Natural killer cell (primary cell): ENCODE measurements around the gene ZSWIM1. TPM values are rescaled to one million over a fixed set of nuclear protein-coding genes. Genes with fewer than 3 reads are reported as not detected.
A peak's percentile ranks its signal among the peaks of the same experiment; 100 is the strongest.

Experiments
- ATAC-seq, 3 donors: fragments of 150-1000 bp in 2 of 3; fragments of 200-7000 bp in 1 of 3; cut with Tn5 transposase; 1 replicate in 1 of 3; 2 replicates in 2 of 3; pipeline ENCODE4 v1.10.0; 2021; ENCODE audit warnings: mild to moderate bottlenecking in 2 of 3, moderate library complexity in 2 of 3
- DNase-seq, 2 donors: peaks; one replicate each; pipeline versions ENCODE4 v3.0.0 to v3.0.0-alpha.2; 2013 to 2021; ENCODE audit warnings: mixed read lengths in 1 of 2
- H3K27ac ChIP-seq: one replicate; pipeline ENCODE4 v1.5.1; 2013; ENCODE audit warnings: mild to moderate bottlenecking, low read length
- H3K27me3 ChIP-seq: one replicate; pipeline ENCODE4 v1.6.1; 2013; ENCODE audit warnings: low read length; ENCODE audit not compliant: control insufficient read depth, insufficient read depth
- H3K36me3 ChIP-seq: one replicate; pipeline ENCODE4 v1.6.1; 2013; ENCODE audit warnings: low read length; ENCODE audit not compliant: control insufficient read depth, insufficient read depth
- H3K4me1 ChIP-seq: one replicate; pipeline ENCODE4 v1.6.1; 2013; ENCODE audit warnings: low read length; ENCODE audit not compliant: control insufficient read depth, insufficient read depth
- H3K4me3 ChIP-seq: one replicate; pipeline ENCODE4 v1.5.1; 2013; ENCODE audit warnings: low read length
- H3K9me3 ChIP-seq: one replicate; pipeline ENCODE4 v1.6.1; 2013; ENCODE audit warnings: low read length; ENCODE audit not compliant: control insufficient read depth, insufficient read depth
- H3K27ac Mint-ChIP-seq, 2 donors: one replicate each; pipeline ENCODE4 v1.8.0; 2022; ENCODE audit warnings: mild to moderate bottlenecking in 2 of 2, mixed read lengths in 2 of 2, moderate library complexity in 1 of 2
- H3K27me3 Mint-ChIP-seq, 2 donors: one replicate each; pipeline ENCODE4 v1.8.0; 2022; ENCODE audit warnings: low read depth in 2 of 2, mixed read lengths in 2 of 2
- H3K36me3 Mint-ChIP-seq: one replicate; pipeline ENCODE4 v1.8.0; 2022; ENCODE audit warnings: mixed read lengths
- H3K4me1 Mint-ChIP-seq, 2 donors: one replicate each; pipeline ENCODE4 v1.8.0; 2022; ENCODE audit warnings: mixed read lengths in 2 of 2
- H3K4me3 Mint-ChIP-seq: one replicate; pipeline ENCODE4 v1.8.0; 2022; ENCODE audit warnings: mild to moderate bottlenecking, moderate library complexity, mixed read lengths
- H3K9me3 Mint-ChIP-seq, 2 donors: one replicate each; pipeline ENCODE4 v1.8.0; 2022; ENCODE audit warnings: mixed read lengths in 2 of 2
- CTCF ChIP-seq: fragments of 200-600 bp; IDR thresholded peaks from one replicate; pipeline ENCODE4 v1.8.0; 2022; ENCODE audit warnings: antibody characterized with exemption
- WGBS: methylation state at CpG from one replicate; pipeline ENCODE4 v1.1.7; 2013; ENCODE audit warnings: missing lambda C conversion rate; ENCODE audit not compliant: insufficient coverage; 5-methylcytosine and 5-hydroxymethylcytosine counted together
- intact Hi-C: fragments of 100-400 bp; cut with micrococcal nuclease; formaldehyde crosslinking; loops from one replicate; pipeline ENCODE4 v1.14.2; 2022
- total RNA-seq, 4 donors: library from RNA; stranded (reverse); fragments of 120-200 nt in 1 of 4; gene quantifications; one replicate each; pipeline versions ENCODE4 v1.2.3 to v1.2.4, GENCODE V29; 2013 to 2022

ZSWIM1 gene
- total RNA-seq, 3 donors from 2014 or later (not counting 1 experiment from before 2014, with no cell fraction given), result 0.59 to 2.4 (median 0.89) TPM

GRCh38 chr20:45857114-45857881 lies 23.7 kb upstream of the ZSWIM1 start, which contains the start of the genes ACOT8 and ZSWIM3:
TSS of gene ACOT8 (minus strand) at chr20:45857392. CDS start at chr20:45857315, 77 bp downstream.
TSS of gene ZSWIM3 (plus strand) at chr20:45857614. CDS start at chr20:45857826, 212 bp downstream.
- peaks cover 14% of the 10 kb centered on the region for H3K36me3 ChIP-seq
- Mint-ChIP-seq H3K27ac (peak within 1 kb of the TSS; percentile 95 to 96), H3K27me3 (no peaks in the 10 kb centered on the region), H3K4me1 (peaks cover 38 to 59% of the 10 kb centered on the region in 2 donors), H3K9me3 (no peaks in the 10 kb centered on the region), H3K4me3 (peak within 1 kb of the TSS; percentile 95), H3K36me3 (no peaks in the 10 kb centered on the region)
- no peaks in the 10 kb centered on the region for H3K9me3 ChIP-seq
- H3K4me3 ChIP-seq, result peak within 1 kb of the TSS; percentile 91
- WGBS, result 0% methylated on average over 35 of the region's 36 CpGs
- peak; percentile 95 to 98 (median 95) for ATAC-seq
- no peak for TF ChIP-seq CTCF
- intact Hi-C loops, result loop anchor here (1.0 to 2.0 kb wide), 6 partner anchors 24 to 114 kb away; partner anchors contain the start of genes PCIF1, UBE2C and ZSWIM1
- H3K27ac ChIP-seq, result peak within 1 kb of the TSS; percentile 99
- DNase-seq, result peak; percentile 82 to 100
- no peaks in the 10 kb centered on the region for H3K27me3 ChIP-seq
- H3K4me1 ChIP-seq, result peaks cover 33% of the 10 kb centered on the region

GRCh38 chr20:45857882-45858216 lies 23.2 kb upstream of the ZSWIM1 start:
- WGBS, result 20% methylated on average over 5 of the region's 13 CpGs
- H3K9me3 Mint-ChIP-seq, result no peaks in the 10 kb centered on the region

GRCh38 chr20:45859916-45860315 lies 21.1 kb upstream of the ZSWIM1 start:
- no peak for TF ChIP-seq CTCF
- ATAC-seq (no peak), DNase-seq (no peak)
- H3K27me3 Mint-ChIP-seq, result no peaks in the 10 kb centered on the region
- Histone ChIP-seq H3K27ac (no peak overlapping the region), H3K27me3 (no peaks in the 10 kb centered on the region), H3K4me3 (no peak overlapping the region), H3K4me1 (peaks cover 29% of the 10 kb centered on the region), H3K9me3 (no peaks in the 10 kb centered on the region), H3K36me3 (peaks cover under 1% of the 10 kb centered on the region)
- H3K4me1 Mint-ChIP-seq, result peaks cover 38 to 58% of the 10 kb centered on the region in 2 donors
- H3K36me3 Mint-ChIP-seq, result no peaks in the 10 kb centered on the region
- 95% methylated on average over 5 of the region's 5 CpGs for WGBS
- H3K4me3 Mint-ChIP-seq, result no peak overlapping the region
- no peaks in the 10 kb centered on the region for H3K9me3 Mint-ChIP-seq
- intact Hi-C loops, result no loop called here
- no peak overlapping the region for H3K27ac Mint-ChIP-seq

More at GRCh38 chr20:45857882-45858216, 23.2 kb upstream of the ZSWIM1 start:
- Mint-ChIP-seq H3K4me3 (peak overlapping the region; percentile 95), H3K27me3 (no peaks in the 10 kb centered on the region), H3K36me3 (no peaks in the 10 kb centered on the region), H3K27ac (peak overlapping the region; percentile 95 to 96), H3K4me1 (peaks cover 38 to 59% of the 10 kb centered on the region in 2 donors)
- intact Hi-C loops, result loop anchor here (1.0 to 2.0 kb wide), 6 partner anchors 23 to 113 kb away; partner anchors contain the start of genes PCIF1, UBE2C and ZSWIM1
- H3K4me3 ChIP-seq, result peak overlapping the region; percentile 91
- H3K27ac ChIP-seq, result peak overlapping the region; percentile 99
- H3K27me3 ChIP-seq, result no peaks in the 10 kb centered on the region
- DNase-seq (no peak), ATAC-seq (peak; percentile 9 to 21 (median 14))
- no peak for TF ChIP-seq CTCF
- H3K36me3 ChIP-seq, result peaks cover 14% of the 10 kb centered on the region
- peaks cover 33% of the 10 kb centered on the region for H3K4me1 ChIP-seq
- H3K9me3 ChIP-seq, result no peaks in the 10 kb centered on the region
